ENCODE data around the gene GPR132. TPM values are rescaled to one million over a fixed set of nuclear protein-coding genes. Genes with fewer than 3 reads are reported as not detected.

Gene GPR132
- total RNA-seq, 2 experiments from 2014 or later: 51.2 to 51.4 TPM

DNA sequence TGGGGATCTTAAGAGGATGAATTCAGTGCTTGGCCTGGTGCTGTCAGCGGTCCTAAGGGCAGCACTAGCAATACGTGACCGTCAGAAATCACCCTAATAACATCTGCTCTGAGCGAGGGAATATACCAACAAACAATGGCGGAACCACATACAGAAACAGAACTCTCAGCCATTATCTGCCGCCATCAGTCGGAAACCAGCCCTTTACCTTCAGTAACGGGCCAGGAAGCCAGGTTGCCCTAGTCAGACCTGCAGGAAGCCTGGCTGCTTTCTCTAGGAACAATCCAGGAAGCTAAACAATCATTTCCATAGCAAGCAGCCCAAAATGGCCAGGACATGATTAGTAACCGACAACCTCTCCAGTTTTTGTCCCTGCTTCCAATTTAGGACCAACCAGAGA lies 50.0 kb downstream of the GPR132 start:
- peak; percentile 35 for DNase-seq
- Mint-ChIP-seq H3K9me3 (no peaks in the 10 kb centered on the region), H3K4me3 (peak overlapping the region; percentile 30), H3K4me1 (peaks cover 78% of the 10 kb centered on the region), H3K36me3 (ENCODE audit: low read depth) (peaks cover 89% of the 10 kb centered on the region), H3K27ac (peak overlapping the region; percentile 75), H3K27me3 (no peaks in the 10 kb centered on the region)
- POLR2A ChIA-PET: interaction anchor here (0.9 to 3.2 kb wide), 4 partner anchors 11 to 19 kb away, joined by 3 to 16 read pairs (median 8); no protein-coding TSS in a partner anchor
- CTCF ChIA-PET: interaction anchor here (1.4 to 3.5 kb wide), 2 partner anchors 31 to 71 kb away, joined by 8 to 18 read pairs; no protein-coding TSS in a partner anchor

DNA sequence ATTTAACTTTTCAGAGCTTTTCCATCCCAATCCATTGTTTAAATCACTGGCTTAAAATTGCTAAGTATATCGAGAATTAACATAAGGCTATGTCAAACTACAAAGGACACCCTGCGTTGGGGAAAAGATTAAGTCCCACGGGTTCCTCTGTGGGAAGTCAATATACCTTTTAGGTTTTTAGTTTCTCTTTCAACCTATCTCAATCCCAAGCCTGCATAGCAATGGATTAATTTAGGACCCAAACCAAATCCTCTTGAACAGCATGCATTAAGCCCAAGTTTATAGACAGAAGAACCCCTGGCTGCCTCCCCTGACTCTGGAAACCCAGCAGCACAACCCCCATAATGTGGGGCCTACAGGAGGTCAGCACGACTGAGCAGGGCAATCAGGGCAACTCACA lies 50.6 kb downstream of the GPR132 start:
- Mint-ChIP-seq H3K27ac (peak overlapping the region; percentile 75), H3K36me3 (ENCODE audit: low read depth) (peaks cover 89% of the 10 kb centered on the region), H3K27me3 (no peaks in the 10 kb centered on the region), H3K9me3 (no peaks in the 10 kb centered on the region), H3K4me1 (peaks cover 76% of the 10 kb centered on the region), H3K4me3 (peak overlapping the region; percentile 30)
- ChIA-PET CTCF (interaction anchor here (1.4 to 3.5 kb wide), 2 partner anchors 31 to 72 kb away, joined by 8 to 18 read pairs; no protein-coding TSS in a partner anchor), POLR2A (interaction anchor here (2.6 to 3.2 kb wide), 2 partner anchors 10 to 11 kb away, joined by 12 to 16 read pairs; no protein-coding TSS in a partner anchor)
- no peak for DNase-seq

DNA sequence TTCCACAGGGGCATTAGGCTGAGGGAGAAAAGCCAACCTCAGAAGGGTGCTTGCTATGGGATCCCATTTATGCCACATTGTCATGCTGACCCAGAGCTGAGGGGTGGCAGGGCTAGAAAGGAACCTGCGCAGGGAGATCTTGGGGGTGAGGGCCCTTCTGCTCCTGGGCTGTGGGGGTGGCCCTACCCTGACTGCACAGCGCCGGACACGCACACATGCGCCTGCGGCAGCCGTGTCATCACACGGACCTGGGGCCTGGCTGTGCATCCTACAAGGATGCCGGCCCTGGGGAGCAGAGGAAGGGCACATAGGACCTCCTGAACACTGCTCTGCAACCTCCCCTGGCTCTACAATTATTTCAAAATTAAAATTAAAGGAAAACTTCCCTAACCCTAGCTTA lies 51.2 kb downstream of the GPR132 start:
- POLR2A ChIA-PET: interaction anchor here (2.6 to 3.2 kb wide), 2 partner anchors 10 to 12 kb away, joined by 12 to 16 read pairs; no protein-coding TSS in a partner anchor
- no peak overlapping the region for H3K4me3 Mint-ChIP-seq
- no peaks in the 10 kb centered on the region for H3K27me3 Mint-ChIP-seq
- CTCF ChIA-PET: interaction anchor here (3.5 kb wide), 1 partner anchor 32 kb away, joined by 18 read pairs; no protein-coding TSS in a partner anchor
- H3K36me3 Mint-ChIP-seq (ENCODE audit: low read depth): peaks cover 88% of the 10 kb centered on the region
- H3K4me1 Mint-ChIP-seq: peaks cover 71% of the 10 kb centered on the region
- peak overlapping the region; percentile 75 for H3K27ac Mint-ChIP-seq
- no peak for DNase-seq
- H3K9me3 Mint-ChIP-seq: no peaks in the 10 kb centered on the region

DNA sequence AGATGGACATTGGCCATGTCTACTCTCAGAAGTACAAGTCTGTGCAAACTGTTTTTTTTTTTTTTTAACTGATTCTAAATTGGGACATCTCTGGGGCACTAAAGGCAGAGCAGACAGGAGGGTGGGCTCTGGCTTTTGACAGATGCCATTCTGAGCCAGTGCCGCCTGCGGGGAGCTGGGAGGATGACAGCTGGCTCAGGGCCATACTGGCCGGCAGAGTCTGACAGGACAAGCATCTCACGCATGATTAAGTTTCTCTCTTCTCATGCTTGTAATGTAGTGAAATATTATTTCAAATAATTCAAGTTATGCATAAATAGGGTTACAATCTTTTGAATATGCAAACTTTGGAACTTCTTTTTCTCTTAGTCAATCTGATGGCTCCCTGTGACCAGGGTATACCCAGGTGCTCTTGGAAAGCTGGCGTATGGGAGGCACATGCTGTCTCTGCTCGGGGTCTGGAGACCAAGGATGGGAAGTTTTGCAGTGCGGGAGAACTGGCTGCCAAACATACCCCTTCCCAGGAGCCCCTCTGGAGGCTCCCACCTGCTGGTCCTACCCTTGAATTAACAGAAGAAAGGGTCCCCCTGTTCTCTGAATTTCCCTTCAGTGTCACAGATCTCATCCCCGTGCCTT lies 52.0 kb downstream of the GPR132 start:
- Mint-ChIP-seq H3K4me1 (peaks cover 63% of the 10 kb centered on the region), H3K9me3 (no peaks in the 10 kb centered on the region), H3K36me3 (ENCODE audit: low read depth) (peaks cover 82% of the 10 kb centered on the region), H3K4me3 (no peak overlapping the region), H3K27ac (peak overlapping the region; percentile 75), H3K27me3 (no peaks in the 10 kb centered on the region)
- CTCF ChIA-PET: interaction anchor here (0.6 kb wide), 1 partner anchor 32 kb away, joined by 3 read pairs; no protein-coding TSS in a partner anchor
- POLR2A ChIA-PET: interaction anchor here (0.7 to 2.6 kb wide), 2 partner anchors 13 to 60 kb away, joined by 3 to 12 read pairs; no protein-coding TSS in a partner anchor
- no peak for DNase-seq

DNA sequence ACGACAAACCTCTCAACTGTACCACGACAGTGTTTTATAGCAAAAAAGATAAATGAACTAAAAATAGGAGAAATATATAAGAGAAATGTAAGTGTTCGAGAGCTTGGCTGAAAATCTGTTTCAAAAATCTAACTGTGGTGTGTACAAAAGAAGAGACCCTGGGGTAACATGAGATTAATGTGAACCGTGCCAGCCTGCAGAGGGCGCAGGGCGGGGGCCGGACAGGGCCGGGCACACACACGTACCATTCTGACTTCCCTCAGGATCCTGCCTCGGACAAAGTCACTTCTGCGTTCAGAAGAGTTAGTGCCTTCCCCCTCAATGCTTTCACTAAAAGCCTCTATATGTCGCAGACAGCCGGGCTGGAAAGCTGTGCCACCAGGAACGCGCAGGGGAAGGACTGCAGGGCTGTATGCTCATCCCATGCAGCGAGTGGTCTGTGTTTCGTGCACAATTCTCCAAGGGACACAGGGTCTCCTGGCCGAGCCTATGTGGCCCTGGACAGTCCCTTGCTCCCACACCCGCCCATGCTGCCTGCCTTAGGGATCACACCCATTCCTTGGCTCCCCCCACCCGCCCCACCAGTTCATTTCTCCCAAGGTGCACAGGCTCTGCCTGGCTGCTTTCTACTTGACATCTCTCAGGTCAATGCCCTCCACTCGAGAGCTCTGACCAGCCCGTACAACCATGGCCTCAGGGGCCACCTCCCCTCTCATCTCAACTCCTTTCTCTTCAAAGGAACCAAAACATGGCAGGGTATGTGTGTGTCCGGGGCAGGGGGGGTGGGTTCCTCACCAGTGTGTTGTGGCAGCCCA lies 52.9 kb downstream of the GPR132 start:
- CTCF ChIA-PET: interaction anchor here (0.6 kb wide), 1 partner anchor 31 kb away, joined by 3 read pairs; no protein-coding TSS in a partner anchor
- H3K36me3 Mint-ChIP-seq (ENCODE audit: low read depth): peaks cover 79% of the 10 kb centered on the region

DNA sequence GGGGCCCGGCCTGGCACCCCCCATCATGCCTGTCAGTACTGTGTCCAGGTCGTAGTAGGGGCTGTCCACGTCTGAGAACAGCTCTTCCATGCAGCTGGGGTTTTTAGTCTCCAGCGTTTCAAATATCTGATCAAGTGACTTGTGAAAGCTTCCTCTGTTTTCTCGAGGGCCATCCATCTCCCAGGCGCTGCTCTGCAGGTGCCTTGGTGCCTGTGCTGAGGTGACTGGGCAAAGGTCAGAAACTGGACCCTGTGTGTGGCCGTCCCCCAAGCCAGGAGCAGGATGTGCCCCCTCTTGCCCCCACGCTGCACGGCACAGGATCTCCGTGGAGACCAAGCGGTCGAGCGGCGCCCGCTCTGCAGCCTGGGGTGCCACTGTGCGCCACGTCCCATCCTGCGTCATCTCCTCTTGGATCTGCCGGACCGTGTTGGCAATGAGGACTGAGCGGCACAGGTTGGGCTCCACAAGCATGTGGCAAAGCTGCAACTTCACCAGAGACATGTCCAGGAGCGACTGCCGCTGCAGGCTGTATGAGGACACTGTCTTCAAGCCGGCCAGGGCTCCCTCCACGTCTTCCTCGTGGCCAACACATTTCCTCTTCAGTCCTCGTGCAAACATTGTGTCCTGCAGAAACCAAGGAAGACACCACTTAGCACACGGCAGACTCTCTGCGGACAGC lies 53.8 kb downstream of the GPR132 start:
- Mint-ChIP-seq H3K36me3 (ENCODE audit: low read depth) (peaks cover 82% of the 10 kb centered on the region), H3K4me1 (peaks cover 46% of the 10 kb centered on the region)

More for the DNA sequence above, 52.9 kb downstream of the GPR132 start:
- DNase-seq: no peak
- Mint-ChIP-seq H3K9me3 (no peaks in the 10 kb centered on the region), H3K27ac (no peak overlapping the region), H3K4me1 (peaks cover 55% of the 10 kb centered on the region), H3K4me3 (no peak overlapping the region), H3K27me3 (no peaks in the 10 kb centered on the region)
- POLR2A ChIA-PET: interaction anchor here (1.5 to 2.3 kb wide), 2 partner anchors 8 to 33 kb away, joined by 4 to 8 read pairs; partner anchors contain the start of gene CDCA4

DNA sequence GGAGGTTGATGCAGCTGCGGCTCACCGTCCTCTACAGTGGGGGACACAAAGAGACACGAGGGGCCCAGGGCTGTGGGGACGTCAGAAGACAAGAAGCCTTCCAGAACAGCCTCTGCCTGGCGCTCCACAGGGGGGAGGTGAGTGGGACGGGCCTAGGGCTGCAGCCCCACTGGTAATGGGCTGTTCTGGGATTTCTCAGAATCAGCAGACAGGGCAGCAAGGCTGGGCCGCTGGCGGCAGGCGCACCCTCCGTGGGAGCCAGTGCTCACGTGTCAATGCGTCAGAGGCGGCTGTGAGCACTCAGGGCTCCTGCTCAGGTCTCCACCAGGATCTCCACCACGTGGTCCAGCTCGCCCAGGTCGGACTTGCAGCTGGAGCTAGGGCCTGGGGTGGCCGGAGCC lies 54.3 kb downstream of the GPR132 start:
- no peak for DNase-seq
- Mint-ChIP-seq H3K4me1 (peaks cover 40% of the 10 kb centered on the region), H3K9me3 (no peaks in the 10 kb centered on the region), H3K4me3 (no peak overlapping the region), H3K27ac (no peak overlapping the region), H3K36me3 (ENCODE audit: low read depth) (peaks cover 79% of the 10 kb centered on the region), H3K27me3 (no peaks in the 10 kb centered on the region)
- CTCF ChIA-PET: no interaction called here
- POLR2A ChIA-PET: interaction anchor here (1.5 to 2.3 kb wide), 2 partner anchors 10 to 35 kb away, joined by 4 to 8 read pairs; partner anchors contain the start of gene CDCA4

More for the DNA sequence above, 53.8 kb downstream of the GPR132 start:
- Mint-ChIP-seq H3K9me3 (no peaks in the 10 kb centered on the region), H3K27ac (no peak overlapping the region), H3K27me3 (no peaks in the 10 kb centered on the region), H3K4me3 (no peak overlapping the region)
- CTCF ChIA-PET: no interaction called here
- no peak for DNase-seq
- POLR2A ChIA-PET: interaction anchor here (1.5 to 2.3 kb wide), 2 partner anchors 9 to 34 kb away, joined by 4 to 8 read pairs; partner anchors contain the start of gene CDCA4

DNA sequence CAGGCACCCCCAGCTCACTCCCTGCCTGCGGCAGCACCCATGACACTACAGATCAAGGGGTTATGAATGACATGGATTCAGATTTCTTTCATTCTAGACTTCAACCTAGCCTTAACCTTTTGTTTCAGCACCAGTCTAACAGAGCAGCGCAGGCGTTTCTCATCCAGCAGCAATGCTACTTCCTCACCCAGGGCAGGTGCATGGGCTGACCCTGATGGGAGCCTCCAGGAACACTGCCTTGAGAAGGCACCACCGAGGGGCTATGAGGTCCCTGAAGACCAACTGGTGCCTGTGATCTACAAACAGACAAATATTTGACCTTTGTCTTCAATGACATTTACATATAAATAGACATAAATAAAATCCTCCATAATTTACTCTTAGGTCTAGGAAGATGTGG lies 55.1 kb downstream of the GPR132 start:
- ChIA-PET POLR2A (interaction anchor here (2.3 kb wide), 1 partner anchor 11 kb away, joined by 8 read pairs; the partner anchor contains the start of gene CDCA4), CTCF (no interaction called here)
- Mint-ChIP-seq H3K9me3 (no peaks in the 10 kb centered on the region), H3K27me3 (no peaks in the 10 kb centered on the region), H3K36me3 (ENCODE audit: low read depth) (peaks cover 71% of the 10 kb centered on the region), H3K27ac (no peak overlapping the region), H3K4me3 (no peak overlapping the region), H3K4me1 (peaks cover 32% of the 10 kb centered on the region)
- DNase-seq: no peak

DNA sequence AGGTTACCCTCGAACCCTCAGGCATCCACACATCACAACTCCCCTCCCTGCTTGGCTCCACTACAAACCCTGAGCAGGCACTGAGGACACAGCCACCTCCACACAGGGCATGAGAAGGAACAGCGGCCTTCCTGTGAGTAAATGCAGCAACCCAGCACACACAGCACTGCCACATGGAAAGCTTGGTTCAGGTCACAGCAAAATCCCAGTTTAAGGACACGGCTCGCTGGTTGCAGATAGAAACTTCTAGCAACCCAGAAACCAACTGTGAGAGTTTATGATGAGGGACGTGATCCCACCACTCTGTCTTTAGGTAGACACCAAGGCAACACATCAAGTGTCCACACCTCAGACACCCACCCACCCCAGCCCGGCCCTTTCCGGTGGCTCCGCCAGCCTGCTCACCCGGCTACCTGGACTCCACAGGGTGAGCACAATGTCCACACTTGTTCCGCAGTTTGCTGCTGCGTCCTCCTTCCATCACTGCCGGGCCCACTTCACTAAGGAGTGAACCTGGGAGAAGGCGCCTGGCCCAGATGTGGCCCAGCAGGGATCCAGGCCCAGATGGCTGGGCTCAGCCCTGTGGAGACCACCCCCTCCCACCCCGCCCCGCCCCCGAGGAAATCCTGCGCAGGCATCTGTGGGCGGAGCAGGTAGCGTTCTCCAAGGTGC lies 57.5 kb downstream of the GPR132 start:
- no peak overlapping the region for H3K27ac Mint-ChIP-seq
- ChIA-PET POLR2A (interaction anchor here (0.9 to 2.9 kb wide), 2 partner anchors 9 to 13 kb away, joined by 5 to 11 read pairs; partner anchors contain the start of gene CDCA4), CTCF (no interaction called here)
- DNase-seq: no peak
- H3K36me3 Mint-ChIP-seq (ENCODE audit: low read depth): peaks cover 53% of the 10 kb centered on the region
- no peak overlapping the region for H3K4me3 Mint-ChIP-seq
- H3K27me3 Mint-ChIP-seq: no peaks in the 10 kb centered on the region
- H3K4me1 Mint-ChIP-seq: peaks cover 16% of the 10 kb centered on the region
- H3K9me3 Mint-ChIP-seq: no peaks in the 10 kb centered on the region

DNA sequence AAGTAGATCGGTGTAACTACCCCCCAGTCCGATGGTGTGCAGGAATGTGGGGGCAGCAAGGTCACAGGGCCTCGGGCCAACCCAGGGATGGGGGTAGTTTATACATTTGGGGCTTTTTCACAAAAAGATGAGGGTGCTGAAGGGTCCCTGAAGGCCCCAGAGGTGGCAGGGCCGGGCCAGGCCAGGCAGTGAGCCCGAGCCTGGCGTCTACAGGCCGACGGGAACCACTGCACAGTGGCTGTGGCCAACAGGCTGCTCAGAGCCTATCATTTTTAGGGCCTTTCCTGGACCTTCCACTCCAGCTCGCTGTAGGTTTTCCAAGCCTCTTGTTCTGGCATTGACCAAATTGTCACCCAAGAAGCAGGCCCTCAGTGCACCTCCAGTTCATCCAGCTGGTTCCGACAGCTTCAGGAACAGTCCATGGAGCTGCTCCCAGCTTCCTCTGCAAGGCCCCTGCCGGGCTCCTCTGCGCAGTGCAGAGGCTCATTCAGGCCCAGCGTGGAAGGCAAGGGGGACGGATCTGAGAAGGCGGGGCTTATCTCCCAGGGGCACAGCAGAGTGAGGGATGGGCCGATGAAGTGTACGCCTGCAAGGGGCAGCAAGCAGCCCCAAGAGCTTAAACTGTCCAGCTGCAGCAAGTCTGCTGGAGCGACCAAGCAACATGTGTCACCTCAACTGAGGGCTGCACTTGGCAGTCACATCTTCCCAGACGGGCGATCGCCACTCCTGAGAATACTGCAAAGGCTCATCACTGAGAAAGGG lies 58.2 kb downstream of the GPR132 start:
- no peak overlapping the region for H3K27ac Mint-ChIP-seq
- POLR2A ChIA-PET: interaction anchor here (0.9 to 2.9 kb wide), 2 partner anchors 9 to 13 kb away, joined by 5 to 11 read pairs; partner anchors contain the start of gene CDCA4
- H3K4me3 Mint-ChIP-seq: no peak overlapping the region
- no peaks in the 10 kb centered on the region for H3K9me3 Mint-ChIP-seq
- DNase-seq: no peak
- no peaks in the 10 kb centered on the region for H3K27me3 Mint-ChIP-seq
- peaks cover 47% of the 10 kb centered on the region for H3K36me3 Mint-ChIP-seq (ENCODE audit: low read depth)
- H3K4me1 Mint-ChIP-seq: peaks cover 10% of the 10 kb centered on the region
- CTCF ChIA-PET: no interaction called here

DNA sequence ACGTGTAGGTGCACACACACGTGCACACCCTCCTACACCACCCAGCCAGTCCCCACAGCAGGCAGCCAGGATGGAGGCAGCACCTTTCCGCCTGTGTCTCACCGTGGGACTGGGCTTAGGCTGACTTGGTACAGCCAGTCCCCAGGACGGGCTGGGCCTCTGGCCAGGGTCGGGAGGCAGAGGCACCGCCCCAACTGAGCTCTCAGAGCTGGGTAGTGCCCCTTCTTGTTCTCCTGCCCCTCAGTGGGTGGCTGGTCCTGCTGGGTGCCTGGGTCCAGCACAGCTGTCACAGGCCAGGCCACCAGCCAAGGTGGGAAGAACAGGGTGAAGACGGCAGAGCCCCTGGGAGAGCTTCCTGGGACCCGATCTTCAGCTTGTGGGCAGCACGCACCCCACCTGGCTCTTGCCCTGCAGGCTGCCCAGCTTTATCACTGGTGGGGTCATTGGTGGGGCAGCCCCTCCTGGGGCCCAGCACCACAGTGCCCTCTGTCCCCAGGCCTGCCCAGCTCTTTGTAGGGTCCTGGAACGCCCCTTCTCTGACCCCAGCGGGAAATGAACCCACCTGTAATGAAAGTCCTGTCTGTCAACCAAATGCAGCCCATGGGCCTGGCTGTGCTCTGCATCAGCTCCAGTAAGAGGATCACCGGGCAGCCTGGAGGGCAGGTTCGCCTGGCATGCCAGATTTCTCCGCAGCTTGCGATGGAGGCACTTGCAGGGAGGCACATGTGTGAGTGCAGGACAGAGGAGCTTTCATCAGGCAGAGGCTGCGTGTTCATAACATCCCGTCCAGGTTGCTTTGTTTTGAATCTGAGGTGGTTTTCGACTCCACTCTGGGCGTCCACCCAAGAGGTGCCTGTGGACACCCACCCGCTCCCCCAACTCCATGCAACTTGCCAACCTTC lies 59.0 kb downstream of the GPR132 start:
- Mint-ChIP-seq H3K27me3 (no peaks in the 10 kb centered on the region), H3K4me3 (no peak overlapping the region), H3K4me1 (peaks cover 5% of the 10 kb centered on the region), H3K36me3 (ENCODE audit: low read depth) (peaks cover 41% of the 10 kb centered on the region), H3K9me3 (no peaks in the 10 kb centered on the region), H3K27ac (no peak overlapping the region)
- POLR2A ChIA-PET: interaction anchor here (2.9 kb wide), 1 partner anchor 14 kb away, joined by 11 read pairs; the partner anchor contains the start of gene CDCA4
- CTCF ChIA-PET: no interaction called here
- no peak for DNase-seq

Measured in activated CD4-positive, alpha-beta memory T cell treated with anti-CD3 and anti-CD28 coated beads, Interleukin-2, amount 10 ng/mL, durations not matched to agents 7 days and 5 days (primary cell).